NCI-H1694 (cell line): Measurements from ENCODE around the gene PLA2G4D.

Experiments
- DNase-seq: peaks from one replicate; lab custom pipeline; 2025; lab: John Stamatoyannopoulos, UW

The PLA2G4D gene

GRCh38 chr15:42018306-42019224 lies 75.8 kb downstream of the PLA2G4D start:
- DNase-seq = no peak
